Astrocyte (in vitro differentiated cells and primary cell): Measurements from ENCODE around the gene TOP2B. TPM values are rescaled to one million over a fixed set of nuclear protein-coding genes. Genes with fewer than 3 reads are reported as not detected.

Experiments
- DNase-seq: peaks from one replicate; pipeline ENCODE4 v3.0.0-alpha.2; 2010; ENCODE audit warnings: low read depth
- FAIRE-seq: peaks from 2 replicates; lab custom pipeline; 2011; peaks lifted over from hg19 to GRCh38; lab: Jason Lieb, UNC
- H2AFZ ChIP-seq: 2 replicates; pipeline ENCODE4 v1.6.0; 2012; ENCODE audit warnings: low read depth, low read length, inconsistent platforms
- H3K27ac ChIP-seq: 2 replicates; pipeline ENCODE4 v1.5.1; 2011; ENCODE audit warnings: low read depth, low read length, inconsistent platforms
- H3K27me3 ChIP-seq: 2 replicates; pipeline ENCODE4 v1.6.0; 2011; ENCODE audit warnings: low read length, inconsistent platforms; ENCODE audit not compliant: insufficient read depth
- H3K36me3 ChIP-seq: 2 replicates; pipeline ENCODE4 v1.5.1; 2011; ENCODE audit warnings: low read length, inconsistent platforms; ENCODE audit not compliant: insufficient read depth
- H3K4me1 ChIP-seq: 2 replicates; pipeline ENCODE4 v1.5.1; 2011; ENCODE audit warnings: low read length, inconsistent platforms; ENCODE audit not compliant: insufficient read depth
- H3K4me2 ChIP-seq: 2 replicates; pipeline ENCODE4 v1.6.0; 2012; ENCODE audit warnings: low read length, inconsistent platforms
- H3K4me3 ChIP-seq: 2 replicates; pipeline ENCODE4 v1.5.1; 2011; ENCODE audit warnings: low read depth, mild to moderate bottlenecking, low read length, inconsistent platforms; ENCODE audit not compliant: insufficient read depth
- H3K79me2 ChIP-seq: 2 replicates; pipeline ENCODE4 v1.6.0; 2012; ENCODE audit warnings: mild to moderate bottlenecking, low read length, inconsistent platforms; ENCODE audit not compliant: insufficient read depth
- H3K9ac ChIP-seq: 2 replicates; pipeline ENCODE4 v1.6.0; 2012; ENCODE audit warnings: mild to moderate bottlenecking, low read length, inconsistent platforms
- H3K9me3 ChIP-seq: 2 replicates; pipeline ENCODE4 v1.5.1; 2012; ENCODE audit warnings: low read depth, mild to moderate bottlenecking, low read length, inconsistent platforms; ENCODE audit not compliant: insufficient read depth
- H4K20me1 ChIP-seq: 2 replicates; pipeline ENCODE4 v1.6.0; 2012; ENCODE audit warnings: low read length, inconsistent platforms; ENCODE audit not compliant: insufficient read depth
- H3K27ac Mint-ChIP-seq: one replicate; pipeline ENCODE4 v1.8.0; 2021; ENCODE audit warnings: mild to moderate bottlenecking, mixed read lengths; ENCODE audit not compliant: unreplicated experiment
- H3K27me3 Mint-ChIP-seq: one replicate; pipeline ENCODE4 v1.8.0; 2021; ENCODE audit warnings: low read depth, mixed read lengths; ENCODE audit not compliant: unreplicated experiment
- H3K36me3 Mint-ChIP-seq: one replicate; pipeline ENCODE4 v1.8.0; 2021; ENCODE audit warnings: low read depth, mixed read lengths; ENCODE audit not compliant: unreplicated experiment
- H3K4me1 Mint-ChIP-seq: one replicate; pipeline ENCODE4 v1.8.0; 2021; ENCODE audit warnings: low read depth, mixed read lengths; ENCODE audit not compliant: unreplicated experiment
- H3K4me3 Mint-ChIP-seq: one replicate; pipeline ENCODE4 v1.8.0; 2021; ENCODE audit warnings: mild to moderate bottlenecking, moderate library complexity, mixed read lengths; ENCODE audit not compliant: unreplicated experiment
- H3K9me3 Mint-ChIP-seq: one replicate; pipeline ENCODE4 v1.8.0; 2021; ENCODE audit warnings: mild to moderate bottlenecking, mixed read lengths; ENCODE audit not compliant: unreplicated experiment
- CTCF ChIP-seq: IDR thresholded peaks from 2 replicates; pipeline ENCODE4 v1.5.1; 2011; ENCODE audit warnings: low read depth, mild to moderate bottlenecking, inconsistent platforms, low read length, moderate library complexity; ENCODE audit not compliant: insufficient read depth
- EZH2 ChIP-seq: IDR thresholded peaks from 2 replicates; pipeline ENCODE4 v1.6.1; 2012; ENCODE audit warnings: mild to moderate bottlenecking, low read length, inconsistent platforms; ENCODE audit not compliant: insufficient read depth
- total RNA-seq: library from RNA; stranded (reverse); gene quantifications from 2 replicates; pipeline ENCODE4 v1.2.1, GENCODE V29; 2021

TOP2B gene
- total RNA-seq, 1 donor from 2014 or later, result 91.4 TPM

- DNase-seq (peak; percentile 12), FAIRE-seq (no peak)
Observed at GRCh38 chr3:25663347-25663868, 1.3 kb downstream of the TOP2B start.

GRCh38 chr3:25662736-25663320 is 1.9 kb downstream of the TOP2B start:
- Histone ChIP-seq H3K9ac (peak overlapping the region; percentile 86), H3K79me2 (peaks cover 60% of the 10 kb centered on the region), H4K20me1 (peaks cover 54% of the 10 kb centered on the region), H3K36me3 (no peaks in the 10 kb centered on the region), H3K27ac (peak overlapping the region; percentile 94), H3K27me3 (no peaks in the 10 kb centered on the region), H3K4me1 (peaks cover 16% of the 10 kb centered on the region), H3K4me3 (peak overlapping the region; percentile 85), H3K9me3 (no peaks in the 10 kb centered on the region), H2AFZ (no peak overlapping the region), H3K4me2 (peak overlapping the region; percentile 88)
- peak overlapping the region; percentile 96 for H3K4me3 Mint-ChIP-seq
- peaks cover 20% of the 10 kb centered on the region for H3K4me1 Mint-ChIP-seq
- H3K36me3 Mint-ChIP-seq, result no peaks in the 10 kb centered on the region
- DNase-seq (no peak), FAIRE-seq (no peak)
- peak overlapping the region; percentile 11 for H3K27ac Mint-ChIP-seq
- H3K9me3 Mint-ChIP-seq, result no peaks in the 10 kb centered on the region
- TF ChIP-seq CTCF (no peak), EZH2 (no peak)
- H3K27me3 Mint-ChIP-seq, result no peaks in the 10 kb centered on the region

More at GRCh38 chr3:25663347-25663868, 1.3 kb downstream of the TOP2B start:
- no peaks in the 10 kb centered on the region for H3K36me3 ChIP-seq
- peak overlapping the region; percentile 88 for H3K4me2 ChIP-seq
- H3K4me3 Mint-ChIP-seq, result peak overlapping the region; percentile 96
- TF ChIP-seq EZH2, result no peak
- no peak for TF ChIP-seq CTCF
- H3K9me3 Mint-ChIP-seq, result no peaks in the 10 kb centered on the region
- H3K9me3 ChIP-seq, result no peaks in the 10 kb centered on the region
- H2AFZ ChIP-seq, result peak overlapping the region; percentile 63
- peaks cover 54% of the 10 kb centered on the region for H4K20me1 ChIP-seq
- H3K36me3 Mint-ChIP-seq, result no peaks in the 10 kb centered on the region
- peaks cover 55% of the 10 kb centered on the region for H3K79me2 ChIP-seq
- peak overlapping the region; percentile 94 for H3K27ac ChIP-seq
- H3K9ac ChIP-seq, result peak overlapping the region; percentile 86
- H3K4me1 ChIP-seq, result peaks cover 16% of the 10 kb centered on the region
- peaks cover 20% of the 10 kb centered on the region for H3K4me1 Mint-ChIP-seq
- H3K27me3 Mint-ChIP-seq, result no peaks in the 10 kb centered on the region
- no peaks in the 10 kb centered on the region for H3K27me3 ChIP-seq
- H3K27ac Mint-ChIP-seq, result peak overlapping the region; percentile 63
- H3K4me3 ChIP-seq, result peak overlapping the region; percentile 85
